ENCODE measurements around the gene RNF114.

- no peak for TF ChIP-seq POLR2AphosphoS5 (IDR thresholded peaks at IDR 0.05; ENCODE audit: borderline replicate concordance, low read depth, low read length)
- no peak for TF ChIP-seq EZH2 (IDR thresholded peaks at IDR 0.05)
Measured at GRCh38 chr20:49985157-49985556, 49.0 kb downstream of the RNF114 start.

Data from SK-N-MC (cell line).